OCI-LY3 (cell line): Measurements from ENCODE around the gene BRD1.

Experiments
- H2AFZ ChIP-seq: fragments of 200-600, 300-600 bp; shearing (Covaris generic); 2 replicates; pipeline ENCODE4 v1.6.0; 2014; ENCODE audit warnings: antibody characterized with exemption, low read depth, low read length
- H3K27ac ChIP-seq: fragments of 200-600, 300-600 bp; sonication (generic); 2 replicates; pipeline ENCODE4 v1.5.1; 2014; ENCODE audit warnings: mild to moderate bottlenecking, low read length, moderate library complexity, mixed read lengths
- H3K27me3 ChIP-seq: fragments of 200-600, 300-600 bp; sonication (generic); 2 replicates; pipeline ENCODE4 v1.6.1; 2014; ENCODE audit warnings: low read depth, low read length, mixed read lengths
- H3K36me3 ChIP-seq: fragments of 200-600, 300-600 bp; sonication (generic); replicated peaks from 2 replicates; pipeline ENCODE3; 2014; ENCODE audit warnings: low read depth, low read length, mixed read lengths
- H3K4me1 ChIP-seq: fragments of 300-600, 200-600 bp; sonication (generic); 2 replicates; pipeline ENCODE4 v1.6.1; 2014; ENCODE audit warnings: low read length, mixed read lengths
- H3K4me2 ChIP-seq: fragments of 200-600, 300-600 bp; sonication (generic); 2 replicates; pipeline ENCODE4 v1.6.1; 2014; ENCODE audit warnings: low read length, mixed read lengths
- H3K4me3 ChIP-seq: fragments of 300-600, 200-600 bp; sonication (generic); 2 replicates; pipeline ENCODE4 v1.5.1; 2014; ENCODE audit warnings: antibody characterized with exemption, mild to moderate bottlenecking, low read length, moderate library complexity
- H3K79me2 ChIP-seq: fragments of 300-600, 200-600 bp; shearing (Covaris generic); 2 replicates; pipeline ENCODE4 v1.6.1; 2014; ENCODE audit warnings: mild to moderate bottlenecking, low read length, mixed read lengths
- H3K9ac ChIP-seq: fragments of 300-600, 200-600 bp; shearing (Covaris generic); 2 replicates; pipeline ENCODE4 v1.6.0; 2014; ENCODE audit warnings: mild to moderate bottlenecking, low read length, moderate library complexity
- H3K9me3 ChIP-seq: fragments of 200-600, 300-600 bp; shearing (Covaris generic); 2 replicates; pipeline ENCODE4 v1.6.1; 2014; ENCODE audit warnings: low read length, mixed read lengths; ENCODE audit not compliant: insufficient read depth
- H4K20me1 ChIP-seq: fragments of 200-600, 300-600 bp; sonication (generic); 2 replicates; pipeline ENCODE4 v1.6.1; 2016; ENCODE audit warnings: low read length, mixed read lengths; ENCODE audit not compliant: insufficient read depth
- CTCF ChIP-seq: fragments of 200-600, 300-600 bp; sonication (generic); IDR thresholded peaks from 2 replicates; pipeline ENCODE4 v1.5.1; 2014; ENCODE audit warnings: antibody characterized with exemption, low read length, low read depth
- EZH2phosphoT487 ChIP-seq: fragments of 200-600 bp; shearing (Covaris generic); IDR thresholded peaks from 2 replicates; pipeline ENCODE4 v1.6.1; 2018; ENCODE audit warnings: antibody characterized with exemption, mixed run types, low read depth

The BRD1 gene

GRCh38 chr22:49793296-49793695 is 34.4 kb downstream of the BRD1 start:
- Histone ChIP-seq H3K4me3 (no peak overlapping the region), H3K9me3 (no peaks in the 10 kb centered on the region), H3K27me3 (no peaks in the 10 kb centered on the region), H3K9ac (no peak overlapping the region), H3K36me3 (peaks cover 8% of the 10 kb centered on the region), H3K4me1 (no peaks in the 10 kb centered on the region), H3K4me2 (no peak overlapping the region), H2AFZ (no peak overlapping the region), H4K20me1 (peaks cover 10% of the 10 kb centered on the region; the same call in 1 of the 2 replicates), H3K27ac (no peak overlapping the region), H3K79me2 (peaks cover 35% of the 10 kb centered on the region)
- TF ChIP-seq CTCF = no peak
- TF ChIP-seq EZH2phosphoT487 = no peak

GRCh38 chr22:49792107-49792506 is 35.6 kb downstream of the BRD1 start:
- peaks cover 10% of the 10 kb centered on the region; the same call in 1 of the 2 replicates for H4K20me1 ChIP-seq
- no peaks in the 10 kb centered on the region for H3K4me1 ChIP-seq
- no peak overlapping the region for H3K4me3 ChIP-seq
- no peak overlapping the region for H3K9ac ChIP-seq
- H3K9me3 ChIP-seq = no peaks in the 10 kb centered on the region
- H3K27me3 ChIP-seq = no peaks in the 10 kb centered on the region
- TF ChIP-seq EZH2phosphoT487 (no peak), CTCF (no peak)
- peaks cover 11% of the 10 kb centered on the region for H3K36me3 ChIP-seq
- H3K27ac ChIP-seq = no peak overlapping the region
- no peak overlapping the region for H3K4me2 ChIP-seq
- peaks cover 35% of the 10 kb centered on the region for H3K79me2 ChIP-seq
- H2AFZ ChIP-seq = no peak overlapping the region

- Histone ChIP-seq H3K36me3 (peaks cover 11% of the 10 kb centered on the region), H3K4me3 (no peak overlapping the region), H3K79me2 (peaks cover 35% of the 10 kb centered on the region), H3K4me1 (no peaks in the 10 kb centered on the region), H3K27me3 (no peaks in the 10 kb centered on the region), H2AFZ (no peak overlapping the region), H3K9me3 (no peaks in the 10 kb centered on the region), H4K20me1 (peaks cover 10% of the 10 kb centered on the region; the same call in 1 of the 2 replicates), H3K27ac (no peak overlapping the region), H3K9ac (no peak overlapping the region), H3K4me2 (no peak overlapping the region)
- TF ChIP-seq EZH2phosphoT487 = no peak
- no peak for TF ChIP-seq CTCF
These were observed 36.0 kb downstream of the BRD1 start for GRCh38 chr22:49791682-49792081.

GRCh38 chr22:49790912-49791311 is 36.8 kb downstream of the BRD1 start:
- no peak overlapping the region for H3K9ac ChIP-seq
- H3K36me3 ChIP-seq = peaks cover 11% of the 10 kb centered on the region
- no peak overlapping the region for H2AFZ ChIP-seq
- peaks cover 10% of the 10 kb centered on the region; the same call in 1 of the 2 replicates for H4K20me1 ChIP-seq
- H3K79me2 ChIP-seq = peaks cover 39% of the 10 kb centered on the region
- no peaks in the 10 kb centered on the region for H3K27me3 ChIP-seq
- no peaks in the 10 kb centered on the region for H3K9me3 ChIP-seq
- H3K4me1 ChIP-seq = no peaks in the 10 kb centered on the region
- H3K27ac ChIP-seq = no peak overlapping the region
- no peak overlapping the region for H3K4me2 ChIP-seq
- H3K4me3 ChIP-seq = no peak overlapping the region
- no peak for TF ChIP-seq CTCF
- no peak for TF ChIP-seq EZH2phosphoT487
